ENCODE measurements around the gene HBP1.

The HBP1 gene

GRCh38 chr7:107157091-107157490 lies 11.7 kb upstream of the HBP1 start:
- no peak for DNase-seq

- DNase-seq, result no peak
These were observed 10.8 kb upstream of the HBP1 start for GRCh38 chr7:107158028-107158427.

- no peak for DNase-seq
These were observed 8.4 kb upstream of the HBP1 start for GRCh38 chr7:107160389-107160788.

GRCh38 chr7:107161415-107161814 lies 7.4 kb upstream of the HBP1 start:
- DNase-seq, result no peak

GRCh38 chr7:107162475-107162874 lies 6.3 kb upstream of the HBP1 start:
- no peak for DNase-seq

- no peak for DNase-seq
These were observed 4.7 kb upstream of the HBP1 start for GRCh38 chr7:107164092-107164491.

GRCh38 chr7:107165341-107165740 lies 3.5 kb upstream of the HBP1 start:
- no peak for DNase-seq

GRCh38 chr7:107166736-107167426 lies 1.9 kb upstream of the HBP1 start:
- DNase-seq, result no peak

- DNase-seq, result peak in 1 of 2 experiments; percentile 32
These were observed 1.1 kb upstream of the HBP1 start for GRCh38 chr7:107167483-107168232.

GRCh38 chr7:107169120-107170050 lies 582 bp downstream of the HBP1 start:
- DNase-seq, result peak; percentile 93 to 94

- no peak for DNase-seq
These were observed 1.5 kb downstream of the HBP1 start for GRCh38 chr7:107170051-107170915.

- DNase-seq, result no peak
These were observed 2.7 kb downstream of the HBP1 start for GRCh38 chr7:107171496-107171895.

GRCh38 chr7:107172276-107173032 lies 3.7 kb downstream of the HBP1 start:
- DNase-seq, result no peak

GRCh38 chr7:107173191-107173590 lies 4.4 kb downstream of the HBP1 start:
- DNase-seq, result no peak

- no peak for DNase-seq
These were observed 5.0 kb downstream of the HBP1 start for GRCh38 chr7:107173691-107174406.

- no peak for DNase-seq
These were observed 10.7 kb downstream of the HBP1 start for GRCh38 chr7:107179326-107180164.

- no peak for DNase-seq
These were observed 11.6 kb downstream of the HBP1 start for GRCh38 chr7:107180378-107180777.

- DNase-seq, result no peak
These were observed 12.4 kb downstream of the HBP1 start for GRCh38 chr7:107181172-107181571.

- no peak for DNase-seq
These were observed 16.9 kb downstream of the HBP1 start for GRCh38 chr7:107185716-107186115.

GRCh38 chr7:107186240-107186639 lies 17.4 kb downstream of the HBP1 start:
- no peak for DNase-seq
